Measurements from ENCODE around the gene NFIA.

DNA sequence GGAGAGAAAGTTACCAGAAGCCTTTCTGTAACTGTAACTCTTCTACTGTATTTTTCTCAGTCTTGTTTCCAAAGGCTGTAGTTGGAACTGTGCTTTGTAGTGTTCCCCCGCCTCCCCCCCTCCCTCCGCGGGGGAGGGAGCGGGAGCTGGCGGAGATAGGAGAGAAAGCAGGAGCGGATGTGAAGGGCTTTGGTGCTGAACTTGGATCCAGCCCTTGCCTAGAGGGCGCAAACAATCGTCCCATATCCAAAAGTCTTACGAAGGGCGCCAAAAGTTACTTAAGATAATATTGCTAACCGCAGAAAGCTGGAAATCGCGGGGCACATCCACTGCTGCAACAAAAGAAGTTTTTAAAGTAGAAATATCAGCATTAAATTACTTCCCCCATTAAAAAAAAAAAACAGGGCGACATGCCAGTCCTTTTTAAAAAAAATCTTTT lies 2.4 kb upstream of the NFIA start:
- TF ChIP-seq, protein P1, sequence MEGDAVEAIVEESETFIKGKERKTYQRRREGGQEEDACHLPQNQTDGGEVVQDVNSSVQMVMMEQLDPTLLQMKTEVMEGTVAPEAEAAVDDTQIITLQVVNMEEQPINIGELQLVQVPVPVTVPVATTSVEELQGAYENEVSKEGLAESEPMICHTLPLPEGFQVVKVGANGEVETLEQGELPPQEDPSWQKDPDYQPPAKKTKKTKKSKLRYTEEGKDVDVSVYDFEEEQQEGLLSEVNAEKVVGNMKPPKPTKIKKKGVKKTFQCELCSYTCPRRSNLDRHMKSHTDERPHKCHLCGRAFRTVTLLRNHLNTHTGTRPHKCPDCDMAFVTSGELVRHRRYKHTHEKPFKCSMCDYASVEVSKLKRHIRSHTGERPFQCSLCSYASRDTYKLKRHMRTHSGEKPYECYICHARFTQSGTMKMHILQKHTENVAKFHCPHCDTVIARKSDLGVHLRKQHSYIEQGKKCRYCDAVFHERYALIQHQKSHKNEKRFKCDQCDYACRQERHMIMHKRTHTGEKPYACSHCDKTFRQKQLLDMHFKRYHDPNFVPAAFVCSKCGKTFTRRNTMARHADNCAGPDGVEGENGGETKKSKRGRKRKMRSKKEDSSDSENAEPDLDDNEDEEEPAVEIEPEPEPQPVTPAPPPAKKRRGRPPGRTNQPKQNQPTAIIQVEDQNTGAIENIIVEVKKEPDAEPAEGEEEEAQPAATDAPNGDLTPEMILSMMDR (conservative IDR thresholded peaks at IDR 0.05 in 1 of 2, IDR thresholded peaks at IDR 0.05 in 1 of 2; ENCODE audit: low read depth in 1 of 2, low read length in 2 of 2) = peak in 1 of 2 donors; percentile 39
- TF ChIP-seq EZH2 (IDR thresholded peaks at IDR 0.05; ENCODE audit: low read length, missing control alignments) = no peak

Measured in fibroblast of lung (primary cell).